A549 (cell line): ENCODE results near the gene JAKMIP1.

Source experiments
- BHLHE40 ChIP-seq: IDR thresholded peaks from 2 replicates; pipeline ENCODE4 v1.6.1; 2012; ENCODE audit warnings: low read depth, low read length, inconsistent platforms
- EP300 ChIP-seq, 2 experiments: fragments of >200 bp; sonication (Bioruptor Twin); formaldehyde crosslinking; IDR thresholded peaks; 2 replicates in 1 of 2; 3 replicates in 1 of 2; pipeline ENCODE4 v1.6.1; 2016 to 2017
- POLR2A ChIP-seq: IDR thresholded peaks from 2 replicates; pipeline ENCODE4 v1.6.1; 2012; ENCODE audit warnings: mild to moderate bottlenecking, low read length
- RAD21 ChIP-seq, 2 experiments: fragments of >200 bp in 1 of 2; sonication (Bioruptor Twin) in 1 of 2; formaldehyde crosslinking in 1 of 2; IDR thresholded peaks in 1 of 2; conservative IDR thresholded peaks in 1 of 2; 2 replicates in 1 of 2; 3 replicates in 1 of 2; pipeline ENCODE4 v1.6.1; 2012 to 2018; ENCODE audit warnings: inconsistent platforms in 1 of 2
- TF ChIP-seq, protein P1 (sequence below): fragments of >200 bp; sonication (Bioruptor Twin); formaldehyde crosslinking; IDR thresholded peaks from 3 replicates; pipeline ENCODE4 v1.5.1; 2016
- TF ChIP-seq, protein P2 (sequence below): fragments of 200-600 bp; sonication (generic); IDR thresholded peaks from 2 replicates; pipeline ENCODE4 v1.6.1; 2016; ENCODE audit warnings: antibody characterized with exemption, mild to moderate bottlenecking, moderate library complexity
- TF ChIP-seq, protein P3 (sequence below): IDR thresholded peaks from 2 replicates; pipeline ENCODE4 v1.6.1; 2012; ENCODE audit warnings: low read depth, borderline replicate concordance
- TF ChIP-seq, protein P4 (sequence below): fragments of 250-450 bp; sonication (Bioruptor Pico); IDR thresholded peaks from 2 replicates; pipeline ENCODE4 v1.5.0; 2021; ENCODE audit warnings: mild to moderate bottlenecking, moderate library complexity, borderline replicate concordance
- TF ChIP-seq, protein P5 (sequence below): IDR thresholded peaks from 2 replicates; pipeline ENCODE4 v1.6.1; 2012

DNA sequence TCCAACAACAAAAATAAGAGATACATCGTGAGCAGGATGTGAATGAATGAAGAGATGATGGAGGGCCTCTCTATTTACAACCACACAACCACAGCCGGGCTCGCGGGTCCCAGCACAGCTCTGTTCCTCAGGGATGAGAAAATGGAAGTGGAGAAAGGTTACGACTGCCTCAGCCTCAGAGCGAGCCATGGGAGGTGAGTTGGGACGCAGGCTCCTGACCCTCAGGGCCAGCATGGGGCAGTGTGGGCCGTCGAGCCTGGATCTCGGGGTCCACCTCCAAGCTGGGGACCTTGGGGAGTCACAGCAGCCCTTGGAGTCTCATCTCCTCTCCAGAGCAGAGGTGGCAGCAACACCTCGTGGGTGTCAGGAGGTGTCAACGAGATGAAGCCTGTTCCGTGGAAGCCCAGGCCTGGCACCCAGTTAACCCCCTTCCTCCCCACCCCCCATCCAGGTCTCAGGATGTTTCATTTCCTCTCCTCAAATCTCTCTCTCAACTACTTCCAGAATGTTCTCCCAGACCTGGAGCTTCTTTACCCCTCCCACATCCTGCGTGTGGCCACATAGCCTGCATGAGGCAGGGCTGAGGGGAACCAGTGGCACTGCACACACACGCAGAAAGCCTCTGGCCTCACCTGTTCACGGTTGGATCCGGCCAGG lies 208.1 kb downstream of the JAKMIP1 start:
- TF ChIP-seq RAD21 (conservative IDR thresholded peaks at IDR 0.05 in 1 of 2, IDR thresholded peaks at IDR 0.05 in 1 of 2) (no peak), EP300 (IDR thresholded peaks at IDR 0.05) (no peak), POLR2A (no peak), BHLHE40 (no peak)
- TF ChIP-seq, protein P1, sequence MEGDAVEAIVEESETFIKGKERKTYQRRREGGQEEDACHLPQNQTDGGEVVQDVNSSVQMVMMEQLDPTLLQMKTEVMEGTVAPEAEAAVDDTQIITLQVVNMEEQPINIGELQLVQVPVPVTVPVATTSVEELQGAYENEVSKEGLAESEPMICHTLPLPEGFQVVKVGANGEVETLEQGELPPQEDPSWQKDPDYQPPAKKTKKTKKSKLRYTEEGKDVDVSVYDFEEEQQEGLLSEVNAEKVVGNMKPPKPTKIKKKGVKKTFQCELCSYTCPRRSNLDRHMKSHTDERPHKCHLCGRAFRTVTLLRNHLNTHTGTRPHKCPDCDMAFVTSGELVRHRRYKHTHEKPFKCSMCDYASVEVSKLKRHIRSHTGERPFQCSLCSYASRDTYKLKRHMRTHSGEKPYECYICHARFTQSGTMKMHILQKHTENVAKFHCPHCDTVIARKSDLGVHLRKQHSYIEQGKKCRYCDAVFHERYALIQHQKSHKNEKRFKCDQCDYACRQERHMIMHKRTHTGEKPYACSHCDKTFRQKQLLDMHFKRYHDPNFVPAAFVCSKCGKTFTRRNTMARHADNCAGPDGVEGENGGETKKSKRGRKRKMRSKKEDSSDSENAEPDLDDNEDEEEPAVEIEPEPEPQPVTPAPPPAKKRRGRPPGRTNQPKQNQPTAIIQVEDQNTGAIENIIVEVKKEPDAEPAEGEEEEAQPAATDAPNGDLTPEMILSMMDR = no peak
- TF ChIP-seq, protein P2, sequence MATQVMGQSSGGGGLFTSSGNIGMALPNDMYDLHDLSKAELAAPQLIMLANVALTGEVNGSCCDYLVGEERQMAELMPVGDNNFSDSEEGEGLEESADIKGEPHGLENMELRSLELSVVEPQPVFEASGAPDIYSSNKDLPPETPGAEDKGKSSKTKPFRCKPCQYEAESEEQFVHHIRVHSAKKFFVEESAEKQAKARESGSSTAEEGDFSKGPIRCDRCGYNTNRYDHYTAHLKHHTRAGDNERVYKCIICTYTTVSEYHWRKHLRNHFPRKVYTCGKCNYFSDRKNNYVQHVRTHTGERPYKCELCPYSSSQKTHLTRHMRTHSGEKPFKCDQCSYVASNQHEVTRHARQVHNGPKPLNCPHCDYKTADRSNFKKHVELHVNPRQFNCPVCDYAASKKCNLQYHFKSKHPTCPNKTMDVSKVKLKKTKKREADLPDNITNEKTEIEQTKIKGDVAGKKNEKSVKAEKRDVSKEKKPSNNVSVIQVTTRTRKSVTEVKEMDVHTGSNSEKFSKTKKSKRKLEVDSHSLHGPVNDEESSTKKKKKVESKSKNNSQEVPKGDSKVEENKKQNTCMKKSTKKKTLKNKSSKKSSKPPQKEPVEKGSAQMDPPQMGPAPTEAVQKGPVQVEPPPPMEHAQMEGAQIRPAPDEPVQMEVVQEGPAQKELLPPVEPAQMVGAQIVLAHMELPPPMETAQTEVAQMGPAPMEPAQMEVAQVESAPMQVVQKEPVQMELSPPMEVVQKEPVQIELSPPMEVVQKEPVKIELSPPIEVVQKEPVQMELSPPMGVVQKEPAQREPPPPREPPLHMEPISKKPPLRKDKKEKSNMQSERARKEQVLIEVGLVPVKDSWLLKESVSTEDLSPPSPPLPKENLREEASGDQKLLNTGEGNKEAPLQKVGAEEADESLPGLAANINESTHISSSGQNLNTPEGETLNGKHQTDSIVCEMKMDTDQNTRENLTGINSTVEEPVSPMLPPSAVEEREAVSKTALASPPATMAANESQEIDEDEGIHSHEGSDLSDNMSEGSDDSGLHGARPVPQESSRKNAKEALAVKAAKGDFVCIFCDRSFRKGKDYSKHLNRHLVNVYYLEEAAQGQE = no peak
- TF ChIP-seq, protein P3, sequence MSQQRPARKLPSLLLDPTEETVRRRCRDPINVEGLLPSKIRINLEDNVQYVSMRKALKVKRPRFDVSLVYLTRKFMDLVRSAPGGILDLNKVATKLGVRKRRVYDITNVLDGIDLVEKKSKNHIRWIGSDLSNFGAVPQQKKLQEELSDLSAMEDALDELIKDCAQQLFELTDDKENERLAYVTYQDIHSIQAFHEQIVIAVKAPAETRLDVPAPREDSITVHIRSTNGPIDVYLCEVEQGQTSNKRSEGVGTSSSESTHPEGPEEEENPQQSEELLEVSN = no peak
- TF ChIP-seq, protein P4, sequence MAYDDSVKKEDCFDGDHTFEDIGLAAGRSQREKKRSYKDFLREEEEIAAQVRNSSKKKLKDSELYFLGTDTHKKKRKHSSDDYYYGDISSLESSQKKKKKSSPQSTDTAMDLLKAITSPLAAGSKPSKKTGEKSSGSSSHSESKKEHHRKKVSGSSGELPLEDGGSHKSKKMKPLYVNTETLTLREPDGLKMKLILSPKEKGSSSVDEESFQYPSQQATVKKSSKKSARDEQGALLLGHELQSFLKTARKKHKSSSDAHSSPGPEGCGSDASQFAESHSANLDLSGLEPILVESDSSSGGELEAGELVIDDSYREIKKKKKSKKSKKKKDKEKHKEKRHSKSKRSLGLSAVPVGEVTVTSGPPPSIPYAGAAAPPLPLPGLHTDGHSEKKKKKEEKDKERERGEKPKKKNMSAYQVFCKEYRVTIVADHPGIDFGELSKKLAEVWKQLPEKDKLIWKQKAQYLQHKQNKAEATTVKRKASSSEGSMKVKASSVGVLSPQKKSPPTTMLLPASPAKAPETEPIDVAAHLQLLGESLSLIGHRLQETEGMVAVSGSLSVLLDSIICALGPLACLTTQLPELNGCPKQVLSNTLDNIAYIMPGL (CRISPR knock-in tag) = no peak
- TF ChIP-seq, protein P5, sequence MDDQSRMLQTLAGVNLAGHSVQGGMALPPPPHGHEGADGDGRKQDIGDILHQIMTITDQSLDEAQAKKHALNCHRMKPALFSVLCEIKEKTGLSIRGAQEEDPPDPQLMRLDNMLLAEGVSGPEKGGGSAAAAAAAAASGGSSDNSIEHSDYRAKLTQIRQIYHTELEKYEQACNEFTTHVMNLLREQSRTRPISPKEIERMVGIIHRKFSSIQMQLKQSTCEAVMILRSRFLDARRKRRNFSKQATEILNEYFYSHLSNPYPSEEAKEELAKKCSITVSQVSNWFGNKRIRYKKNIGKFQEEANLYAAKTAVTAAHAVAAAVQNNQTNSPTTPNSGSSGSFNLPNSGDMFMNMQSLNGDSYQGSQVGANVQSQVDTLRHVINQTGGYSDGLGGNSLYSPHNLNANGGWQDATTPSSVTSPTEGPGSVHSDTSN = no peak
